HG03575 (cell line): ENCODE measurements around the gene ADGRG2.
"Not testable (repeated sequence)": the region's sequence is repeated elsewhere in the genome, so short reads cannot be mapped to it uniquely, and the experiment has no call there.

Source experiments
- ATAC-seq: cut with Tn5 transposase; IDR thresholded peaks from one replicate; pipeline ENCODE4 v1.9.1; 2021; ENCODE audit not compliant: unreplicated experiment, insufficient number of reproducible peaks, low FRiP score; ENCODE audit errors: extremely low read depth

The ADGRG2 gene

GRCh38 chrX:19024366-19024765 is 97.9 kb downstream of the ADGRG2 start:
- no peak for ATAC-seq

DNA sequence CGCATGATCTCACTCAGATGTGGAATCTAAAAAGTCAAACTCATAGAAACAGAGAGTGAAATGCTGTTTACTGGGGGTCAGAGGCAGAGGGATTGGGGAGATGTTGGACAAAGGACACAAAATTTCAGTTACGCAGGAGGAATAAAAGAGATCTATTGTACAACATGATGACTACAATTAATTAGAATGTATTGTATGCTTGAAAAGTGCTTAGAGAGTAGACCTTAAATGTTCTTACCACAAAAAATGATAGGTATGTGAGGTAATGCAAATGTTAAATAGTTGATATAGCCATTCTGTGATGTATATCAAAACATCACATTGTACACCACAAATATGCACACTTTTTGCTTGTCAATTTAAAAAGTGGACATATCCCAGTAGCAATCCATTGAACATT is 102.3 kb downstream of the ADGRG2 start:
- no peak for ATAC-seq

GRCh38 chrX:19017271-19017670 is 105.0 kb downstream of the ADGRG2 start:
- ATAC-seq = no peak

- ATAC-seq = not testable (repeated sequence)
Measured at GRCh38 chrX:19016614-19017013, 105.7 kb downstream of the ADGRG2 start.

GRCh38 chrX:19007868-19008267 is 114.4 kb downstream of the ADGRG2 start:
- no peak for ATAC-seq

DNA sequence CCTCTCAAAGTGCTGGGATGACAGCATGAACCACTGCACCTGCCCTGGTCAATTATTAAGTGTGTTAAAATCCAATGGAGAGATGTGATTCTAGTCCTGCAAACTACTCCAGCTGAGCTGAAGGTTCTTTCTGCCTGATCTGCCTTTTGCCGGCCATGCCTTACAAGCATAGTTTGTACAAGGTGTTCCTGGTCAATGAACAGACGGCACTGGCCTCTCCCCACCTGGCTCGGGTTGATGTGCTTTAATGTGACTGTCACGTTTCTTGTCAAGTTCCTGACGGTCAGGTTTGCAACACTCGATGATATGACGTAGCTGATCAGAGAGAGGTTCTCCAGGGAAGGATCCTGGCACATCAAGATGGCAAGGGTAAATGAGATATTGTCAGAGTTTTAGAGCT is 115.3 kb downstream of the ADGRG2 start:
- no peak for ATAC-seq

GRCh38 chrX:19005909-19006308 is 116.4 kb downstream of the ADGRG2 start:
- ATAC-seq = no peak

DNA sequence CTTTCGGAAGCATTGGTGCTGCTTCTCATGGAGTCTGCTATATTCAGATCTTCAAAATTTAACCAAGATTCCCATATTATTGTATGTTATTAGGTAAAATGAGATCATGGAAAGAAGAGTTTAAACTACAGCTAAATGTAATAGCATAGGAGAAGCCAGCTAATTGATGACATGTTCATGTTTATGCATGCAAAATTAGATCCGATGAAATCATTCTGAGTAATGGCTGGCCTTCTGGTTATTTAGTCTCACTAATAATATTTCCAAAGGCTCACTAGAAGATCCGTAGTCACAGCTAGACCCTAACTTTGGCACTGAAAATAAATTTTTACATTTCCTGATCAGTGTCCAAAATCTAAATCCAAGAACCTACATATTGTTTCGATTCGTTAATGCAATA is 118.5 kb downstream of the ADGRG2 start:
- no peak for ATAC-seq

DNA sequence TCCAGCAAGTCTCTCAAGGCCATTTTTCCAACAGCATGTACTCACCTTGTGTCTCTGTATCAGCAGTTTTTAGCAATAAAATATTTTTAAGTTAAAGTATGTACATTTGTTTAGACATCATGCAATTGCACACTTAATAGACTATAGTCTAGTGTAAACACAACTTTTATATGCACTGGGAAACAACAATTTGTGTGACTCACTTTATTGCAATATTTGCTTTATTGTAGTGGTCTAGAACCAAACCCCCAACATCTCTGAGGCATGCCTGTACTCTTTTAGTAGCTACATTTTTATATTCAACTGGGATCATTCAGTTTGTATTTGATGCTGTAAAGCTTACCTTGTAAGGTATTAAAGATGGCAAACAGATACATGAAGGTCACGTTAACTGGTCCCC is 123.6 kb downstream of the ADGRG2 start:
- no peak for ATAC-seq

GRCh38 chrX:18997916-18998315 is 124.4 kb downstream of the ADGRG2 start:
- no peak for ATAC-seq

- no peak for ATAC-seq
Measured at GRCh38 chrX:18996536-18996935, 125.7 kb downstream of the ADGRG2 start.

GRCh38 chrX:18995221-18995620 is 127.0 kb downstream of the ADGRG2 start:
- ATAC-seq = no peak

DNA sequence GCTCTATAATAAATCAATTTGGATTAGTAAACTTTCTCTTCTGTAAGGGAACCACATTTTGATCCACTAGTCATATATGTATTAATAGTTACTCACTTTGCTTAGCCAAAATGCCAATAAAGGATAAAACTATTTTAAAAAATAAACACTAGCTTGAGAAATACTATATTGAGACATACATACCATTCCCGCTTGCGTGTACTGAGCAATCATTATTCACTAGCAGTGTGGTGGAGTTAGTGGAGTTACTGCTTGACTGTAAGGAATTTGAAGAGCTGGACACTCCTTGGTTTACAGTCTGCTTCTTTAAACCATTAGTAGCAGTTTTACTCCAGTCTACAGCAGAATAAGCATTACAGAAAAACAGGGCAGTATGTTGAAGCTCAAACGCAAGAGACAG is 127.6 kb downstream of the ADGRG2 start:
- ATAC-seq = no peak

DNA sequence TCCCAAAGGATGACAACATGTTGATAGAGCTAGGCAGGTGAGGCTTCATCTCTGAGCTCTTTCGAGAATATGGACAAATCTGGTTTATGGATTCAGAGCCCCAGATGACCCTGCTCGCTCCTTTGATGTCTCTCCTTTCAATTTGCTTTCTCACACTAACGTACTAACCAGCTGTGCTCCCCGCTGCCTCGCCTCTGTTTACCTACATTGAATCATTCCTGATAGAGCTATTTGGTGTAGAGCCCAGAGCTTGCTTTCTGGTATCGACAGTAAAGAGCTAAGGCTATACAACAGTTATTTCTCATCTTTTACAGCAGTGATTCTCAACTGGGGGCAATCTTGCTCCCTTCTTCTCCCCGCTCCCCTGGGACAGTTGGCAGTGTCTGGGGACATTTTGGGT is 129.4 kb downstream of the ADGRG2 start:
- no peak for ATAC-seq

- no peak for ATAC-seq
Measured at GRCh38 chrX:18985186-18985435, 137.2 kb downstream of the ADGRG2 start.

- ATAC-seq = peak; percentile 37
Measured at GRCh38 chrX:18984381-18985185, 137.7 kb downstream of the ADGRG2 start.

- ATAC-seq = peak; percentile 20
Measured at GRCh38 chrX:18983666-18984380, 138.4 kb downstream of the ADGRG2 start, which contains the start of gene PHKA2. Gene PHKA2, minus strand, starts transcription at chrX:18984114. Its CDS starts 182 bp downstream, at chrX:18983932.

- no peak for ATAC-seq
Measured at GRCh38 chrX:18981124-18981807, 141.0 kb downstream of the ADGRG2 start.

DNA sequence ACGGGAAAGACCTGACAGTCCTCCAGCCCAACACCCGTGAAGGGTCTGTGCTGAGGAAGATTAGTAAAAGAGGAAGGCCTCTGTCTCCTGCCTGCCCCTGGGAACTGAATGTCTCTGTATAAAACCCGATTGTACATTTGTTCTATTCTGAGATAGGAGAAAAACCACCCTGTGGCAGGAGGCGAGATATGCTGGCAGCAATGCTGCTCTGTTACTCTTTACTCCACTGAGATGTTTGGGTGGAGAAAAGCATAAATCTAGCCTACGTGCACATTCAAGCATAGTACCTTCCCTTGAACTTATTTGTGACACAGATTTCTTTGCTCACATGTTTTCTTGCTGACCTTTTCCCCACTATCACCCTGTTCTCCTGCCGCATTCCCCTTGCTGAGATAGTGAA is 142.0 kb downstream of the ADGRG2 start:
- ATAC-seq = not testable (repeated sequence)

- ATAC-seq = no peak
Measured at GRCh38 chrX:18974993-18975392, 147.3 kb downstream of the ADGRG2 start.
